DOHH2 (cell line): ENCODE results near the gene LRRC1.

Source experiments
- H3F3A ChIP-seq: fragments of 200-600 bp; sonication (generic), shearing (Covaris generic); 2 replicates; pipeline ENCODE4 v1.6.0; 2016; ENCODE audit warnings: antibody characterized with exemption, mild to moderate bottlenecking; ENCODE audit not compliant: control insufficient read depth, insufficient read depth
- H3K27ac ChIP-seq: fragments of 200-600 bp; sonication (generic); 2 replicates; pipeline ENCODE4 v1.5.1; 2014; ENCODE audit warnings: low read depth, mild to moderate bottlenecking, low read length, moderate library complexity
- H3K27me3 ChIP-seq: fragments of 200-600 bp; sonication (generic); 2 replicates; pipeline ENCODE4 v1.6.1; 2014; ENCODE audit warnings: mild to moderate bottlenecking, low read length, mixed read lengths; ENCODE audit not compliant: control insufficient read depth
- H3K36me3 ChIP-seq: fragments of 200-600 bp; sonication (generic); 2 replicates; pipeline ENCODE4 v1.6.1; 2014; ENCODE audit warnings: mild to moderate bottlenecking, low read length, moderate library complexity, mixed read lengths; ENCODE audit not compliant: control insufficient read depth
- H3K4me1 ChIP-seq: fragments of 200-600 bp; sonication (generic); 2 replicates; pipeline ENCODE4 v1.6.1; 2014; ENCODE audit warnings: mild to moderate bottlenecking, low read length, mixed read lengths; ENCODE audit not compliant: control insufficient read depth
- H3K4me2 ChIP-seq: fragments of 200-600 bp; sonication (generic); 2 replicates; pipeline ENCODE4 v1.6.0; 2014; ENCODE audit warnings: mild to moderate bottlenecking, low read length, moderate library complexity
- H3K4me3 ChIP-seq: fragments of 200-600 bp; sonication (generic); 2 replicates; pipeline ENCODE4 v1.5.1; 2014; ENCODE audit warnings: mild to moderate bottlenecking, low read length, mixed read lengths
- H3K79me2 ChIP-seq: fragments of 200-600 bp; sonication (generic); 2 replicates; pipeline ENCODE4 v1.6.1; 2014; ENCODE audit warnings: mild to moderate bottlenecking, low read length, mixed read lengths; ENCODE audit not compliant: control insufficient read depth
- H3K9me2 ChIP-seq: fragments of 200-600 bp; sonication (generic); replicated peaks from 2 replicates; pipeline ENCODE4 v1.6.1; 2014; ENCODE audit warnings: mild to moderate bottlenecking, low read length, mixed read lengths; ENCODE audit not compliant: control insufficient read depth
- H3K9me3 ChIP-seq: fragments of 200-600 bp; sonication (generic); 2 replicates; pipeline ENCODE4 v1.6.1; 2014; ENCODE audit warnings: antibody characterized with exemption, low read length, mixed read lengths; ENCODE audit not compliant: control insufficient read depth, insufficient read depth
- H4K20me1 ChIP-seq: fragments of 200-600 bp; sonication (generic); 2 replicates; pipeline ENCODE4 v1.6.0; 2014; ENCODE audit warnings: low read depth, mild to moderate bottlenecking, antibody characterized with exemption, low read length, moderate library complexity; ENCODE audit not compliant: control insufficient read depth, insufficient read depth
- EZH2phosphoT487 ChIP-seq: fragments of 200-600 bp; sonication (generic); IDR thresholded peaks from 2 replicates; pipeline ENCODE4 v1.6.1; 2017; ENCODE audit warnings: borderline replicate concordance, mild to moderate bottlenecking, antibody characterized with exemption, low read length, moderate library complexity, mixed read lengths
- TF ChIP-seq, protein P1 (sequence below): fragments of 200-600 bp; sonication (generic); IDR thresholded peaks from one replicate; pipeline ENCODE4 v1.5.1; 2014; ENCODE audit warnings: antibody characterized with exemption, mild to moderate bottlenecking, low read depth, low read length; ENCODE audit not compliant: poor library complexity, severe bottlenecking

The LRRC1 gene

GRCh38 chr6:53808302-53808881, 13.6 kb downstream of the LRRC1 start:
- Histone ChIP-seq H3K4me1 (peaks cover 8% of the 10 kb centered on the region), H3K27ac (no peak overlapping the region), H3K36me3 (no peaks in the 10 kb centered on the region), H3K9me3 (no peaks in the 10 kb centered on the region), H3K4me3 (no peak overlapping the region), H3K79me2 (peaks cover 3% of the 10 kb centered on the region; the same call in 1 of the 2 replicates), H3F3A (no peaks in the 10 kb centered on the region), H3K4me2 (no peak overlapping the region), H3K9me2 (no peaks in the 10 kb centered on the region), H4K20me1 (no peaks in the 10 kb centered on the region), H3K27me3 (no peaks in the 10 kb centered on the region)
- no peak for TF ChIP-seq EZH2phosphoT487
- TF ChIP-seq, protein P1, sequence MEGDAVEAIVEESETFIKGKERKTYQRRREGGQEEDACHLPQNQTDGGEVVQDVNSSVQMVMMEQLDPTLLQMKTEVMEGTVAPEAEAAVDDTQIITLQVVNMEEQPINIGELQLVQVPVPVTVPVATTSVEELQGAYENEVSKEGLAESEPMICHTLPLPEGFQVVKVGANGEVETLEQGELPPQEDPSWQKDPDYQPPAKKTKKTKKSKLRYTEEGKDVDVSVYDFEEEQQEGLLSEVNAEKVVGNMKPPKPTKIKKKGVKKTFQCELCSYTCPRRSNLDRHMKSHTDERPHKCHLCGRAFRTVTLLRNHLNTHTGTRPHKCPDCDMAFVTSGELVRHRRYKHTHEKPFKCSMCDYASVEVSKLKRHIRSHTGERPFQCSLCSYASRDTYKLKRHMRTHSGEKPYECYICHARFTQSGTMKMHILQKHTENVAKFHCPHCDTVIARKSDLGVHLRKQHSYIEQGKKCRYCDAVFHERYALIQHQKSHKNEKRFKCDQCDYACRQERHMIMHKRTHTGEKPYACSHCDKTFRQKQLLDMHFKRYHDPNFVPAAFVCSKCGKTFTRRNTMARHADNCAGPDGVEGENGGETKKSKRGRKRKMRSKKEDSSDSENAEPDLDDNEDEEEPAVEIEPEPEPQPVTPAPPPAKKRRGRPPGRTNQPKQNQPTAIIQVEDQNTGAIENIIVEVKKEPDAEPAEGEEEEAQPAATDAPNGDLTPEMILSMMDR: no peak

DNA sequence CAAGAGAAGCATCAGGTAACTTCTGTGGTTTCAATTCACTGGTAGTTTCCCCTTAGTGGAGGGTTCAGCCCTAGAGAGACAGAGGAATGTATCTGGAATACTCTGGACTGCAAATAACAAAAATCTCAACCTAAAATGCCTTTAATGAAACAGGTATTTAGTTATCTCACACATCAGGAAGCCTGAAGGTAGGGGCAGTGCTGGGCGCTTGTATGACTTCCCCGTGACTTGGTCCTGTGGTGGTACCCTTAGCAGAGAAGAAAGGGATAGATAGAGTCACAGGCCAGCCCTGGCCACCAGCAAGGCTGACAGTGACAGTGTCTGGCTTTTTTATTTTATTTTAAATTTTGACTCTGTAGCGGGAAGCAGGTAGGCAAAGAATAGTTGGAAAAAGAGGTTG, 14.9 kb downstream of the LRRC1 start:
- Histone ChIP-seq H3K4me3 (no peak overlapping the region), H3K27me3 (no peaks in the 10 kb centered on the region), H3K79me2 (peaks cover 3% of the 10 kb centered on the region; the same call in 1 of the 2 replicates), H3K4me2 (no peak overlapping the region), H3K9me2 (no peaks in the 10 kb centered on the region), H3K9me3 (no peaks in the 10 kb centered on the region), H3K27ac (no peak overlapping the region), H3K36me3 (no peaks in the 10 kb centered on the region), H3K4me1 (peaks cover 13% of the 10 kb centered on the region), H3F3A (no peaks in the 10 kb centered on the region), H4K20me1 (no peaks in the 10 kb centered on the region)
- no peak for TF ChIP-seq EZH2phosphoT487
- TF ChIP-seq, protein P1: no peak

GRCh38 chr6:53811082-53811481, 16.3 kb downstream of the LRRC1 start:
- no peaks in the 10 kb centered on the region for H3K9me2 ChIP-seq
- H3K27ac ChIP-seq: no peak overlapping the region
- H4K20me1 ChIP-seq: no peaks in the 10 kb centered on the region
- no peak overlapping the region for H3K4me3 ChIP-seq
- no peaks in the 10 kb centered on the region for H3K27me3 ChIP-seq
- H3F3A ChIP-seq: no peaks in the 10 kb centered on the region
- no peaks in the 10 kb centered on the region for H3K36me3 ChIP-seq
- no peak for TF ChIP-seq EZH2phosphoT487
- TF ChIP-seq, protein P1: no peak
- H3K4me1 ChIP-seq: peaks cover 13% of the 10 kb centered on the region
- no peaks in the 10 kb centered on the region for H3K9me3 ChIP-seq
- H3K79me2 ChIP-seq: peaks cover 7% of the 10 kb centered on the region; the same call in 1 of the 2 replicates
- no peak overlapping the region for H3K4me2 ChIP-seq
